Neural progenitor cell (in vitro differentiated cells): ENCODE measurements around the gene MED27. TPM values are rescaled to one million over a fixed set of nuclear protein-coding genes. Genes with fewer than 3 reads are reported as not detected.

ENCODE experiments used
- DNase-seq: peaks from one replicate; pipeline ENCODE4 v3.0.0-alpha.2; 2016; ENCODE audit warnings: low spot score
- H2AFZ ChIP-seq: fragments of 200-600 bp; sonication (generic); replicated peaks from 2 replicates; pipeline ENCODE4 v1.6.1; 2016; ENCODE audit warnings: antibody characterized with exemption
- H3F3A ChIP-seq: fragments of 200-600 bp; sonication (generic); 2 replicates; pipeline ENCODE4 v1.6.1; 2016; ENCODE audit warnings: antibody characterized with exemption, low read depth
- H3K27ac ChIP-seq: fragments of 200-600 bp; sonication (generic); 2 replicates; pipeline ENCODE4 v1.5.1; 2016; ENCODE audit warnings: mild to moderate bottlenecking
- H3K27me3 ChIP-seq: fragments of 200-600 bp; sonication (generic); 2 replicates; pipeline ENCODE4 v1.6.1; 2016; ENCODE audit warnings: mild to moderate bottlenecking, moderate library complexity
- H3K36me3 ChIP-seq: fragments of 200-600 bp; sonication (generic); 2 replicates; pipeline ENCODE4 v1.5.1; 2016
- H3K4me1 ChIP-seq: fragments of 200-600 bp; sonication (generic); 2 replicates; pipeline ENCODE4 v1.6.1; 2016; ENCODE audit warnings: mixed run types
- H3K4me2 ChIP-seq: fragments of 200-600 bp; sonication (generic); 2 replicates; pipeline ENCODE4 v1.6.1; 2016
- H3K4me3 ChIP-seq: fragments of 200-600 bp; sonication (generic); 2 replicates; pipeline ENCODE4 v1.5.1; 2016
- H3K79me2 ChIP-seq: fragments of 200-600 bp; sonication (generic); 2 replicates; pipeline ENCODE4 v1.6.1; 2016; ENCODE audit warnings: low read depth
- H3K9ac ChIP-seq: fragments of 200-600 bp; sonication (generic); 2 replicates; pipeline ENCODE4 v1.6.1; 2016
- H3K9me3 ChIP-seq: fragments of 200-600 bp; sonication (generic); 2 replicates; pipeline ENCODE4 v1.5.1; 2016; ENCODE audit warnings: low read depth
- H4K20me1 ChIP-seq: fragments of 200-600 bp; sonication (generic); 2 replicates; pipeline ENCODE4 v1.6.1; 2016; ENCODE audit warnings: low read depth
- H3K27ac Mint-ChIP-seq: 3 replicates; pipeline ENCODE4 v1.8.0; 2021; ENCODE audit warnings: mixed read lengths
- H3K27me3 Mint-ChIP-seq: 2 replicates; pipeline ENCODE4 v1.8.0; 2022; ENCODE audit warnings: low read depth, mild to moderate bottlenecking, inconsistent platforms, moderate library complexity, mixed read lengths; ENCODE audit not compliant: insufficient read depth
- H3K36me3 Mint-ChIP-seq: 3 replicates; pipeline ENCODE4 v1.8.0; 2021; ENCODE audit warnings: mixed read lengths
- H3K4me1 Mint-ChIP-seq: 3 replicates; pipeline ENCODE4 v1.8.0; 2021; ENCODE audit warnings: mixed read lengths
- H3K4me3 Mint-ChIP-seq: 3 replicates; pipeline ENCODE4 v1.8.0; 2021; ENCODE audit warnings: mild to moderate bottlenecking, moderate library complexity, mixed read lengths
- H3K9me3 Mint-ChIP-seq: 3 replicates; pipeline ENCODE4 v1.8.0; 2020; ENCODE audit warnings: mixed read lengths
- CTCF ChIP-seq: fragments of 200-600 bp; sonication (generic); IDR thresholded peaks from 2 replicates; pipeline ENCODE4 v1.5.1; 2017; ENCODE audit warnings: antibody characterized with exemption, mild to moderate bottlenecking
- EZH2 ChIP-seq: fragments of 200-600 bp; sonication (generic); IDR thresholded peaks from 2 replicates; pipeline ENCODE4 v1.6.1; 2017; ENCODE audit warnings: antibody characterized with exemption, mild to moderate bottlenecking, moderate library complexity
- EZH2phosphoT487 ChIP-seq: fragments of 200-600 bp; sonication (generic); IDR thresholded peaks from 2 replicates; pipeline ENCODE4 v1.6.1; 2017; ENCODE audit warnings: antibody characterized with exemption
- total RNA-seq: library from RNA; depleted of rRNA; stranded (reverse); fragments of >200 nt; gene quantifications from 2 replicates; pipeline ENCODE4 v1.2.3, GENCODE V29; 2015; ENCODE audit warnings: low replicate concordance

Gene MED27
- total RNA-seq, 1 donor from 2014 or later = 15.1 TPM

- Mint-ChIP-seq H3K9me3 (no peaks in the 10 kb centered on the region), H3K27ac (no peak overlapping the region), H3K27me3 (peaks cover 19% of the 10 kb centered on the region), H3K4me1 (peaks cover 37% of the 10 kb centered on the region), H3K36me3 (no peaks in the 10 kb centered on the region), H3K4me3 (peak overlapping the region; percentile 33)
- Histone ChIP-seq H3K4me1 (no peaks in the 10 kb centered on the region), H3K27ac (no peak overlapping the region), H3K27me3 (no peaks in the 10 kb centered on the region), H3K79me2 (no peaks in the 10 kb centered on the region), H3F3A (no peaks in the 10 kb centered on the region), H3K9ac (no peak overlapping the region), H3K36me3 (no peaks in the 10 kb centered on the region), H3K9me3 (no peaks in the 10 kb centered on the region), H3K4me2 (no peak overlapping the region), H2AFZ (no peak overlapping the region), H3K4me3 (no peak overlapping the region), H4K20me1 (no peaks in the 10 kb centered on the region)
- DNase-seq = no peak
- TF ChIP-seq EZH2 (no peak), CTCF (no peak), EZH2phosphoT487 (no peak)
Observed at GRCh38 chr9:131815970-131816873, 263.4 kb downstream of the MED27 start.

GRCh38 chr9:131814707-131815106 lies 265.0 kb downstream of the MED27 start:
- TF ChIP-seq CTCF (no peak), EZH2 (no peak), EZH2phosphoT487 (no peak)
- H3K27ac Mint-ChIP-seq = no peak overlapping the region
- no peak for DNase-seq
- H3F3A ChIP-seq = no peaks in the 10 kb centered on the region
- H2AFZ ChIP-seq = no peak overlapping the region
- no peaks in the 10 kb centered on the region for H3K36me3 ChIP-seq
- H3K4me3 ChIP-seq = no peak overlapping the region
- no peak overlapping the region for H3K9ac ChIP-seq
- no peak overlapping the region for H3K4me2 ChIP-seq
- peaks cover 3% of the 10 kb centered on the region for H4K20me1 ChIP-seq
- H3K9me3 ChIP-seq = no peaks in the 10 kb centered on the region
- H3K79me2 ChIP-seq = no peaks in the 10 kb centered on the region
- H3K4me1 Mint-ChIP-seq = peaks cover 45% of the 10 kb centered on the region
- no peak overlapping the region for H3K4me3 Mint-ChIP-seq
- H3K27ac ChIP-seq = no peak overlapping the region
- no peaks in the 10 kb centered on the region for H3K27me3 ChIP-seq
- H3K9me3 Mint-ChIP-seq = no peaks in the 10 kb centered on the region
- no peaks in the 10 kb centered on the region for H3K36me3 Mint-ChIP-seq
- H3K27me3 Mint-ChIP-seq = peaks cover 22% of the 10 kb centered on the region
- H3K4me1 ChIP-seq = peaks cover 13% of the 10 kb centered on the region

- Histone ChIP-seq H3K27ac (no peak overlapping the region), H3F3A (peaks cover 4% of the 10 kb centered on the region), H3K4me2 (no peak overlapping the region), H3K9ac (no peak overlapping the region), H3K36me3 (no peaks in the 10 kb centered on the region), H3K79me2 (no peaks in the 10 kb centered on the region), H3K4me1 (peaks cover 17% of the 10 kb centered on the region), H3K9me3 (no peaks in the 10 kb centered on the region), H2AFZ (no peak overlapping the region), H3K4me3 (no peak overlapping the region), H3K27me3 (no peaks in the 10 kb centered on the region), H4K20me1 (peaks cover 3% of the 10 kb centered on the region)
- Mint-ChIP-seq H3K36me3 (no peaks in the 10 kb centered on the region), H3K9me3 (no peaks in the 10 kb centered on the region), H3K27ac (peak overlapping the region; percentile 60), H3K4me1 (peaks cover 54% of the 10 kb centered on the region), H3K4me3 (no peak overlapping the region), H3K27me3 (peaks cover 26% of the 10 kb centered on the region)
- DNase-seq = no peak
- TF ChIP-seq EZH2phosphoT487 = no peak
- no peak for TF ChIP-seq EZH2
Observed at GRCh38 chr9:131813116-131813515, 266.6 kb downstream of the MED27 start.
